GM12874 (cell line): ENCODE results near the gene PRDM15.

Experiments used
- CTCF ChIP-seq: IDR thresholded peaks from 2 replicates; pipeline ENCODE4 v1.5.1; 2011; ENCODE audit warnings: low read depth, mild to moderate bottlenecking, control low read depth, low read length, moderate library complexity; ENCODE audit not compliant: insufficient read depth

The PRDM15 gene

DNA sequence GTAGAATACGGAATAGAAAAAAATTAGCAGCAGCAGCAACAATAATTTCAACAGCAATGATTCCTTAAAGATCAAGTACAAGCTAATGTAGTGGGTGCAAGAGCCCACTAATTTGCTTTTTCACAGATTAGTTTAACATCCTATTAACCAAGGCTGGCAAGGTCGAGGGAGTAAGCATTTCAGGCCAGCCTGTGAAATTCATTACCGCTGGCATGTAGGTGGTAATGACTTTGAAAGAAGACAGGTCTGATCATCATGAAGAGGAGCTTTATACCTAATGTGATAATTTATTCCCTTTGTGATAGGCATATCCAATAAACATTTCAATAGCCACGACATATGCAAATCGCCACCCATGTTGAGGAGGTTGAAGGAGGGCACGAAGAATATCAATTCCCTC is 11.2 kb upstream of the PRDM15 start:
- TF ChIP-seq CTCF = no peak

DNA sequence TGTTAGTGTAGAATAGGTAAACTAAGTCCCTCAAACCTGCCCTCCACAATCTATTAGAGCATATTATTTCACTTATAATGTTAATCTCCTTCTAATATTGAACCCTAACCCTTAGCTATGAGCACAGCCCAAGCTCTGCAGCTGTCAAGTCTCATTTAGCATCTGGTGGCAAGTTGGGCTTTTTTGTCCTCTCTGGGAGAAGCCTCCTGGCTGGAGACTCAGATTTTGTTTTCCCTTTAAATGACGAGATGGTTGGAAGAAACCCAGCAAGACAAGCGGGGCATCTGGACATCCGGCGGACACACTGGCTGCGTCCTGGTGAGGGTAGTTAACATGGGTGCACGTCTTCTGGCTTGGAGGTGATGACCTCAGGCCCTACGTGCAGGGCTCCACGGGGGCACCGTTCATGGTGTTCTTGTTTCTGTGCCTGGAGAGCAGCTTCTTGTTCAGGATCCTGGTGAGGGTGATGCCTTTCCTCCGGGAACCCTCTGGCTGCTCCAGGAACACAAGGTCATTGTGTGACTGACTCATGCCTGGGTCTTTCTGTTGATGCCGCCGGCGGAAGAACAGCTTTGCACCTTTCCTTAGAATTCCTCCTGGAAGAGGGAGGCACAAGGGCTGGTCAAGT is 9.7 kb upstream of the PRDM15 start:
- no peak for TF ChIP-seq CTCF

DNA sequence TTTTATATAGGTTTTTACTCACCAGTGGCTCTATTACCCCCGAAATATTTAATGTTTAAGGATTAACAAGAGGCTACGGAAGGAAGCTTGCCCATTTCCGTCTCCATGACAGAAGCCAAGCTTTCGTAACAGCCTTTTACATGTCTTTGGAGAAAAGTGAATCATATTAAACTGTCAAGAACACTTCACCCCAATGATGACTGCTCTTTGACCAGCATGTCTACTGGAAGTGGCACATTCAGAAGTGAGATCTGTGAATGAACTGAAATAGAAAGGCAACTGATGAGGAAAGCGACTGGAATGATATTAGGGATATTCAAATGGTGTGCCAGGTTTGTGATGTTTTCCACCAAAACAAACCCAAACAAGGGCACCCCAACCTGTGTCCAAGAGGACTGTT is 8.5 kb upstream of the PRDM15 start:
- TF ChIP-seq CTCF = no peak

DNA sequence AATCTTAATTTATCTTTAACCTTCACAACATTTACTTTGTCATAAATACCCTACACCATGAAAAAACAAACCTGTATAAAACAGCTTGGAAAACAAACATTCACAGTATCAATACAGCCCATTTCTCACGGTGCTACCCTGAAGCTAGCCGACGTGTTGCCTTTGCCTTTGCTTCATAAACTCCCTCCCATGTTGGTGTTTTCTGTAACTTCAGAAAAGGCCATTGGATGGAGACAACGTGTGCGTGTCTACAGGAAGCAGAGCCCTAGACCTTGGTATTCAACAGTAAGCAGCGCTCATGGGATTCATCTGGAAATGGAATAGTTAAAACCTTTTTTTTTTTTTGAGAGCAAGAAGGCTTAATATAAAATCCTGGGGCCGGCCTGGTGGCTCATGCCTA is 7.2 kb upstream of the PRDM15 start:
- TF ChIP-seq CTCF = no peak

DNA sequence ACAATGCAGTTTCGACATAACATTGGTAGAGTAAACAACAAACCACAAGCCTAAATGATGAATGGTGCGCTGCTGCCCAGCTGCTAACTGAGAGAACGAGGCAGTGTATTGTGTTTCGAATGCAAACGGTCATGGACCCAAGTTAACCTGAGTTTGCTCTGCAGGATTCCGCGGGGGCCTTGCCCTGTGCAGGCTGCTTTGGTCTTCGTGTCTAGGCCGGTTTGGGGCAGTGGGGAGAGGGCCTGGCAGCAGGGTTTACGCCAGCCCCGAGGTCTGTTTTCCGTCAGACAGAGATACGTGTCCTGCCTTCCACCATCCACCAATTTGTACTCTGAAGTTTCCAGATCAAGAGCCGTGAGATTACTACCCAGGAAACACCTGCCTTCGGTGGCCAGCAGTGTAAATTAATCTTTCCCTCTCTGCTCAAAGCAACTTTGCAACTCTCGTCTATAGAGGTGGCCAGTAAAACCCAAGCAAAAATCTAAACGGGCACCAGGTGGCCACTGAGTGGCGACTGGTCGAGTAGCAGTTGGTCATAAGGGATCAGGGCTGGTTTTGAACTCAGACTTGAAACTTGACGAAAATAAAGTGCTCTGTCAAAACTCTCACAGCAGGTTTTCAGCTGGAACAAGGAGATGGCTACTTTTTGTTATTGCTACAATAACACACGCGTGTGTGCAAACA is 6.3 kb upstream of the PRDM15 start:
- no peak for TF ChIP-seq CTCF

DNA sequence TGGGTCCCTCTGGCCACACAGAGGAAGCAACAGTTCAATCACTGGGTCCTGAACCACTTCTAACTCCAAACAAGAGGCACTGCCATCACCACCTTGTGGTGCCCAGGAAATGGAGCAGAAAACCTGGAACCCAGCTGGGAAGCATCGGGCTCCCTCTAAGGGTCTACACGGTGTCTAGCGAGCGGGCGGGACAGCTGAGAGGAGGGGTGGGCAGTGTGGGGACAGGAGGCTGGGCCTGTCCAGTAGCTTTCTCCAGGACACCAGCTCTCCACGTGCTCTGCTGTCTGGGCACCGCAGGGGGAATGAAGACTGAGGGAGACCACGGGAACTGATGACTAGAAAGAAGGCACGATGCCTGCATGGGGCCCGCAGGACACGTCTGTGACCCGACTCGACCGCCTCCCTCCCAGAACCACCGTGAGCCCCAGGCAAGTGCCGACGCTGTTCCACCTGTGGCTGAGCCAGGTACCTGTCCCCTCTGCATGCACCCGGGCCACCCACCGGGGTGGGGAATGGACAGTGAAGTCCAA is 5.4 kb upstream of the PRDM15 start:
- TF ChIP-seq CTCF = no peak

- TF ChIP-seq CTCF = no peak
Measured at GRCh38 chr21:41883582-41883981, 4.4 kb upstream of the PRDM15 start.
